Islet precursor cell (in vitro differentiated cells): ENCODE data around the gene SS18.
"Not testable (repeated sequence)": the region's sequence is repeated elsewhere in the genome, so short reads cannot be mapped to it uniquely, and the experiment has no call there.

Source experiments
- DNase-seq: peaks from one replicate; pipeline ENCODE4 v3.0.0-alpha.2; 2018

The SS18 gene

GRCh38 chr18:26090130-26091046, at the start of gene SS18:
SS18 (minus strand) TSS chr18:26090613; CDS start chr18:26090569, 44 bp downstream.
- peak; percentile 97 for DNase-seq

- DNase-seq = no peak
Measured at GRCh38 chr18:26135548-26135947, 45.1 kb upstream of the SS18 start.

DNA sequence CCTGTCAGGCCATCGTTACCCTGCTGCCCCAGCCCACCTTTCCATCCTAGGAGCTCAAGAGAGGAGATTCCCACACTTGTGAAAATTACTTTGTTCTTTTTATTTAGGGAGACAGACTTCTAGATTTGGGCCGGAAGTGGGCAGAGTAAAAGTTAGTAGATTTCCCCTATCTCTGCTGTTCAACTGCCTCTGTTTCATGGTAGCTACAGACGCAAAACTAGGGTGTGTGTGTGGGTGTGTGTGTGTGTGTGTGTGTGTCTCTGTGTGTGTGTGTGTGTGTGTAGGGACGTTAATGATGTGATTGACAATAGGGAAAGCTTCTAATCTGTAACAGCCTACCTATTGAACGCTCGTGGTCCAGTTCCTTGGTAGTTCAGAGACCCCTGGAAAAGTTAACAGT, 43.7 kb upstream of the SS18 start:
- DNase-seq = no peak

- peak; percentile 57 for DNase-seq
Measured at GRCh38 chr18:26133652-26134051, 43.2 kb upstream of the SS18 start, which contains the start of gene PSMA8. PSMA8 (plus strand) TSS chr18:26133869; CDS start chr18:26133966, 97 bp downstream.

- DNase-seq = not testable (repeated sequence)
Measured at GRCh38 chr18:26128192-26128591, 37.8 kb upstream of the SS18 start.

GRCh38 chr18:26127786-26128185, 37.4 kb upstream of the SS18 start:
- no peak for DNase-seq

DNA sequence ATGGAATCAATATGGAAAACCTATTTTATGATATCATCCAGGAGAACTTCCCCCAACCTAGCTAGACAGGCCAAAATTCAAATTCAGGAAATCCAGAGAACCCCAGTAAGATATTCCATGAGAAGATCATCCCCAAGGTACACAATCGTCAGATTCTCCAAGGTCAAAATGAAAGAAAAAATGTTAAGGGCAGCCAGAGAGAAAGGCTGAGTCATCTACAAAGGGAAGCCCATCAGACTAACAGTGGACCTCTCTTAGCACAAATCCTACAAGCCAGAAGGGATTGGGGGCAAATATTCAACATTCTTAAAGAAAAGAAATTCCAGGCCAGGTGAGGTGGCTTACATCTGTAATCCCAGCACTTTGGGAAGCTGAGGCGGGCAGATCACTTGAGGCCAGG, 31.6 kb upstream of the SS18 start:
- not testable (repeated sequence) for DNase-seq

DNA sequence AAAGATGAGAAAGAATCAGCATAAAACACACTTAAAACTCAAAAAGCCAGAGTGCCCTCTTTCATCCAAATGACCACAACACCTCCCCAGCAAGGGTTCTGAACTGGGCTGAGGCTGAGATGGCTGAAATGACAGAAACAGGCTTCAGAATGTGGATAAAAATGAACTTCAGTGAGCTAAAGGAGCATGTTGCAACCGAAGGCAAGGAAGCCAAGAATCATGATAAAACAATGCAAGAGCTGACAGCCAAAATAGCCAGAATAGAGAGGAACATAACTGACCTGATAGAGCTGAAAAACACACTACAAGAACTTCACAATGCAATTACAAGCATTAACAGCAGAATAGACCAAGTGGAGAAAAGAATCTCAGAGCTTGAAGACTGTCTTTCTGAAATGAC, 31.1 kb upstream of the SS18 start:
- no peak for DNase-seq

DNA sequence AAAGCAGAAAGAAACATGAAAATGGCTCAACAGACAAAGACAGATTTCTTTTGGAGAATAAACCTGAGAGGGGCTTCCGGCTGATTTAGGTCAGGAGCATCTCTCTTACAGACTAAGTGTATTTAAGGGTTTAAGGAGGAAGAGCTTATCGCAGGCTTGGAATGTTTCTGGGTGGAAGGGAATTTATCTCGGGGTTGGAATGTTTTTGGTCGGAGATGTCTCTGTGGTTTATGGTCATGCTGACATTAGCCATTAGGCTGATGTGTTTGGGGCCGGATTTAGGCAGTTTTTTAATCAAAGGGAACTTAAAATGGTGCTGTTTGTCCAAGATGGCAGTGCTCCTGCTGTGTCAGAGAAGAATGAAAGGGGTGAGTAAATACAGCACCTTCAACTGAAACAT, 28.8 kb upstream of the SS18 start:
- DNase-seq = no peak

GRCh38 chr18:26104035-26104434, 13.6 kb upstream of the SS18 start:
- no peak for DNase-seq

GRCh38 chr18:26103579-26103978, 13.2 kb upstream of the SS18 start:
- no peak for DNase-seq

DNA sequence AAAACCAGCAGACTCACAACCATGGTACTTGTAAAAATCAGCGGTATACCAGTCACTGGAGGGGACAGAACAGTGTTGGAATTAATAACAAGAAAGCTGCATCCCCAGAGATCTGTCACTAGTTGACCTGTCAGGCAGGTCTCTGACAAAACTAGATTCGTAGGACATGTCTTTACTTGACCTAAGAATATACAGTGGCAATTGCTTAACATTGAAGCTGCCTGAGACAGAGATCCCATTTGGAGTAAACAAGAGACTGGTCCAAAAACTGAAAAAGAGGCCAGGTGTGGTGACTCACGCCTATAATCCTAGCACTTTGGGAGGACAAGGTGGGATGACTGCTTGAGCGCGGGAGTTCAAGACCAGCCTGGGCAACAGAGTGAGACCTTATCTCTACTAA, 7.2 kb upstream of the SS18 start:
- no peak for DNase-seq

- no peak for DNase-seq
Measured at GRCh38 chr18:26096852-26097251, 6.4 kb upstream of the SS18 start.

DNA sequence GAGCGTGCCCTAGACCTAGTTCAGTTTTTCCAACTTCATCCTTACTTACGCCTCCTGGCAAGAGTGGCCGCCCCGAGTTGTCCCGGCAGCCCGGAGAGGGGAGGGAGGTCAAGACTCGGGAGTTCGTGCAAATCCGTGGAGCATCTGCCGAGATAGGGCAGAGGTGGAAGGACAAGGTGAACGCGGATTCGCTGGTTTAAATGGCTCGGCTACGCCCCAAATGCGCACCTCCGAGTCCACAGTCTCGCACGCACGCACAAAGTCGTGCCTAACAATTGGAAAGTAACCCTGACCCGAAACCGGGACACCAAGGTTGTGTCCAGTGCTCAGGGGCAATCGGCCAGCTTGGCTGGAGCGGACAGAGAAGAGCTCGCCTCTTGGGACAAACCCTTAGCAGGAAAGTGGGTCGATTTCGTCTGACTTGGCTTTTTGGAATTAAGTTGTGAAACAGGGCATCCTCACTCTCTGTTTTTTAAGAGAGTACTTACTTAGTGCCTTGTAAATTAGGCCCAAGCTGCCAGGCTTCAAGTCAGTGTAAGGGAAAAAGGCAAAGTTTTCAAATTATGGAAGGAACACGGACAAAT, 726 bp upstream of the SS18 start:
- no peak for DNase-seq

DNA sequence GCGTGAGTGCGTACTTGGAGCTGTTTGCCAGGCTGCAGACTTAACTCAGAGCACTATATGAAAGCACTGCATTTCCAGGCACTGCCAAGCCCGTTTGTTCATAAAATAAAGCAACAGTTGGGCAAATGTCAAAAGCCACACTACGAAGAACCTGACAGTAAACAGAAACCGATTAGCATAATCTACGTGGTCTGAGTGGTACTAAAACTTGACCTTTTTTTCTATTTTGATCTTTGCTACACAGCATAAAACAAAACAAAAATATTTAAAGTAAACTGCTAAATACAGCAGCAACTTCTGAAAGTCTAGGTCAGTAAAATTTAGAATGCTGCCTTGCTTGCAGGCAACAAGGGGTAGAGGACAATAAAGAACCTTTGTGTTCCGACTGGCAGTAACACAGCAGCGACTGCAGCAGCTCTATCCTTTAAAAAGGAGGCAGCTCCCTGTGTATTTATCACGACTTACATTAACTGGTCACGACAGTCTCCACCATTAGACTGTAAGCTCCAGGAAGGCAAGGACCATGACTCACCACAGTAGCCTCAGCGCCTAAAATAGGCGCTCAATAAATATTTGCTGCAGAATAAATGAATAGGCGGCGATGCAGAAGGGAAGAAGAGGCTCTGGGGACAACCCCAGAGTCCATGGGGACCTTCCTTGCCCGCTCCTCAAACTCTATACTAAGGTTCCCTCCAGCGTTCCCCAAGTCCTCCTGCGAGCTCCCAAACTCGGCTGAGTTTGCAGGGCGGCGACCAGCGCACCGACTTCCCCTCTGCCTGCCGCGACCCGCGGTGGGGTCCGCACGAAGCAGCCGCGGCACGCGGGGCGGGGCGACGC, 902 bp downstream of the SS18 start:
- peak; percentile 56 for DNase-seq

DNA sequence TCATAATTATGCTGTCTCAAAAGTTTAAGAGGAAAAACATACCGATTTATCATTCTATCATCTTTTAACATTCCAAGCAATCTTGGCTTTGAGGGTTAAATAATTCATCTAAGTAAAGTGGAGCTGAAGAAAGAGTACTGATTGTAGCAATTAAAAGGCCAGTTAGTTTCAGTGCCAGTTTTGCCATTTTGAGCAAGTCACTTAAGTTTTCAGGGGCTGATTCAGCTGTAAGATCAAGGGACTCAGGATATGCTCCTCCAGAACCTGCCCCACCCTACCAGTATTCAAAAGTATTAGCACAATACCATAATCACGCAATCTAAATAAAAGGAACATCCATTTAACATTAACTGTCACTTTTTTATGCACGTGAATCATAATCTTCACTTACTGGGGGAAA, 1.9 kb downstream of the SS18 start:
- no peak for DNase-seq

DNA sequence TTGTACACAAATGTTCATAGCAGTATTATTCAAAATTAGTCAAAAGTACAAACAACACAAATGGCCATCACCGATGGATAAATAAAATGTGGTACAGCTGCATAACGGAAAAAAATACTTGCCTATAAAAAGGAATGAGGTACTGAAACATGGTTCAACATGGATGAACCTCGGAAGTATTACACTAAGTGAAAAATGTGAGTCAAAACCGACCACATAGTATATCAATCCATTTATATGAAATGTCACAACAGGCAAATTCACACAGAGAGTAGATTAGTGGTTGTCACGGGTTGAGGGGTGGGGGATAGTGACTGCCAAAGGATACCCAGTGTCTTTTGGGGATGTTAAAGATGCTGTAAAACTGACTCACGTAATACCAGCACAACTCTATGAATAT, 3.5 kb downstream of the SS18 start:
- no peak for DNase-seq

DNA sequence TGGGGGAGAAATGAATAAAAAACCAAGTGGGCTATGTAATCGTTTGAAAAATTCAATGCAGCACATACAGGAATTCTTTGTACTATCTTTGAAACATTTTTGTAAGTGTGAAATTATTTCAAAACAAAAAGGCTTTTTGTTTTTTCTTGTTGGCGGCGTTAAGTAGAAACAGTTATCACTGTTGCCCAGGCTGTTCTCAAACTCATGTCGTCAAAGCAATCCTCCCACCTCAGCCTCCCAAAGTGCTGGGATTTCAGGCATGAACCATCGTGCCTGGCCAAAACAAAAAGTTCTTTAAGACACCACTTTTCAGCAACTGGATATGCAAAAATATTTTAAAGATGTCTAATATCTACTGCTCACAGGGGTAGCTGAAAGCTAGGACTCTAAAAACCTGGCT, 5.4 kb downstream of the SS18 start:
- no peak for DNase-seq

GRCh38 chr18:26083099-26083498, 7.3 kb downstream of the SS18 start:
- DNase-seq = no peak

GRCh38 chr18:26082475-26082874, 7.9 kb downstream of the SS18 start:
- DNase-seq = no peak

DNA sequence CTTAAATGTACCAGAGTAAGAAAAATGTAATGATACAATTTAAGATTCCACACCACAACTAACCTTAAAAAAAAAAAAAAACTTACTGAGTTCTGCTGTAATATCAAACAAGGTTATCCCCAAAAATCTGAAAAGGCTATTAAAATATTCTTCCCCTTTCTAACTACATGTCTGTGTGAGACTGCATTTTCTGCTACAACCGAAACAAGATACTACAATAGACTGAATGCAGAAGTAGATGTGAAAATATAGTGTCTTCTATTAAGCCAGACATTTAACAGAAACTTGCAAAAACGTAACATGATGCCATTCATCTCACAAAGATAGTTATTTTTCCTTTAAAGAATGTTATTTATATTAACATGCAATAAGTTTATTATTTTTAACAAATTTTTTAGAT, 16.2 kb downstream of the SS18 start:
- no peak for DNase-seq

DNA sequence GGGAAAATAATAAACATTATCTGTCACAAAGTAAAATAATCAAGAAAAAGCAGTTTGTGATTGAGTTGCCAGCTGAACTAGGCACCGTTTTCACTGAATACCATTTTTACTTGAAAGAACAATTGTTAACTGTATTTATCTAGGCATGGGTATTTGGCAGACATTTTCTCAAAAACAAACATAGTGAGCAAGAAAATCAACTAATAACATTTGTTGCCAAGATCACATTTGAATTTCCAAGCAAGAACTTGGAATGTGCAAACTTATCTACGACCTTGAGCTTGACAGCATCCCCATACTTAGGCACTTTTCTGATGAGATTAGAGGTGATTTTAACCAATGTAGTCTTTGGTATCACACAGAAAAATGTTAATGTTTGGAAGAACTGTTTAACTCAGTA, 16.7 kb downstream of the SS18 start:
- no peak for DNase-seq

DNA sequence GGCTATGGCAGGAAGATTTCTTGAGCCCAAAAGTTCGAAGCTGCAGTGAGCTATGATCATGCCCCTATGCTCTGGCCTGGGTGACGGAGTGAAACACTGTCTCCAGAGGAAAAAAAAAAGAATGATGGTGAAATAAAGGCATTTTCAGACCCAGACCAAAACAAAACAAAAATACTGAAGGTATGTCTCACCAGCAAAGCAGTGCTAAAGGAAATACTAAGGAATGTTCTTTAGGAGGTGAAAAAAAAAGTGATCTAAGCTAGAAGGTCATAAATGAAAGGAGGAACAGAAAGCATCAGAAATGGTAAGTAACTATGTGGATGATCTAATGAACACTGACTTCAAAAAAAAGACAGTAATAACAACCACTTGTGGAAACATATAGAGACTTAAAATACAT, 18.7 kb downstream of the SS18 start:
- no peak for DNase-seq

- no peak for DNase-seq
Measured at GRCh38 chr18:26071020-26071419, 19.4 kb downstream of the SS18 start.
